CD14-positive monocyte (primary cell): Measurements from ENCODE around the gene LIMCH1. TPM values are rescaled to one million over a fixed set of nuclear protein-coding genes. Genes with fewer than 3 reads are reported as not detected.

ENCODE experiments used
- DNase-seq, 3 donors: peaks; one replicate each; pipeline ENCODE4 v3.0.0-alpha.2; 2011 to 2022
- H2AFZ ChIP-seq: 2 replicates; pipeline ENCODE4 v1.6.0; 2012; ENCODE audit warnings: mild to moderate bottlenecking, low read depth, low read length, inconsistent platforms; ENCODE audit not compliant: insufficient read depth, poor library complexity, severe bottlenecking
- H3K27ac ChIP-seq, 2 donors: 1 replicate in 1 of 2; 2 replicates in 1 of 2; pipeline ENCODE4 v1.5.1; 2012 to 2013; ENCODE audit warnings: low read length in 2 of 2, control low read depth in 1 of 2, inconsistent platforms in 1 of 2, low read depth in 1 of 2, mild to moderate bottlenecking in 1 of 2
- H3K27me3 ChIP-seq, 2 donors: one replicate each; pipeline versions ENCODE4 v1.6.0 to v1.6.1; 2011 to 2013; ENCODE audit warnings: low read length in 2 of 2; ENCODE audit not compliant: control insufficient read depth in 2 of 2, insufficient read depth in 2 of 2
- H3K36me3 ChIP-seq, 2 donors: replicated peaks in 1 of 2; 1 replicate in 1 of 2; 2 replicates in 1 of 2; pipeline versions ENCODE4 v1.5.1 to v1.6.1; 2012 to 2013; ENCODE audit warnings: low read length in 2 of 2, control low read depth in 1 of 2, inconsistent platforms in 1 of 2, mild to moderate bottlenecking in 1 of 2; ENCODE audit not compliant: insufficient read depth in 2 of 2, control insufficient read depth in 1 of 2
- H3K4me1 ChIP-seq, 2 donors: 1 replicate in 1 of 2; 2 replicates in 1 of 2; pipeline versions ENCODE4 v1.5.1 to v1.6.1; 2012 to 2013; ENCODE audit warnings: low read length in 2 of 2, control low read depth in 1 of 2, inconsistent platforms in 1 of 2, mild to moderate bottlenecking in 1 of 2, moderate library complexity in 1 of 2; ENCODE audit not compliant: insufficient read depth in 2 of 2, control insufficient read depth in 1 of 2
- H3K4me2 ChIP-seq: replicated peaks from 2 replicates; pipeline ENCODE3; 2012; ENCODE audit warnings: low read length, moderate library complexity, mild to moderate bottlenecking; ENCODE audit not compliant: poor library complexity, severe bottlenecking; ENCODE audit errors: extremely low read depth
- H3K4me3 ChIP-seq, 3 experiments: fragments of 200-600 bp in 1 of 3; sonication (generic) in 1 of 3; replicated peaks in 1 of 3; 1 replicate in 2 of 3; 2 replicates in 1 of 3; pipeline ENCODE4 v1.5.1; 2011 to 2013; ENCODE audit warnings: low read length in 3 of 3, mild to moderate bottlenecking in 3 of 3, control low read depth in 2 of 3, low read depth in 2 of 3, inconsistent platforms in 1 of 3, moderate library complexity in 1 of 3
- H3K79me2 ChIP-seq: 2 replicates; pipeline ENCODE4 v1.6.0; 2012; ENCODE audit warnings: mild to moderate bottlenecking, control low read depth, inconsistent platforms, low read length, moderate library complexity; ENCODE audit not compliant: insufficient read depth
- H3K9ac ChIP-seq: 2 replicates; pipeline ENCODE4 v1.6.0; 2017; ENCODE audit warnings: low read length, mild to moderate bottlenecking; ENCODE audit not compliant: insufficient read depth, poor library complexity, severe bottlenecking
- H3K9me3 ChIP-seq, 2 donors: replicated peaks in 1 of 2; 1 replicate in 1 of 2; 2 replicates in 1 of 2; pipeline versions ENCODE4 v1.5.1 to v1.6.1; 2012 to 2013; ENCODE audit warnings: low read length in 2 of 2, control low read depth in 1 of 2; ENCODE audit not compliant: control insufficient read depth in 1 of 2, insufficient read depth in 1 of 2
- H4K20me1 ChIP-seq: 2 replicates; pipeline ENCODE4 v1.6.0; 2012; ENCODE audit warnings: mild to moderate bottlenecking, low read length, control low read depth, moderate library complexity; ENCODE audit not compliant: insufficient read depth
- H3K27ac Mint-ChIP-seq, 7 donors: one replicate each; pipeline ENCODE4 v1.8.0; 2020; ENCODE audit warnings: mild to moderate bottlenecking in 7 of 7, mixed read lengths in 7 of 7, moderate library complexity in 6 of 7, inconsistent platforms in 2 of 7
- H3K27me3 Mint-ChIP-seq, 3 donors: one replicate each; pipeline ENCODE4 v1.8.0; 2021 to 2022; ENCODE audit warnings: low read depth in 3 of 3, mild to moderate bottlenecking in 3 of 3, mixed read lengths in 3 of 3, moderate library complexity in 3 of 3, inconsistent platforms in 1 of 3
- H3K36me3 Mint-ChIP-seq, 2 donors: one replicate each; pipeline ENCODE4 v1.8.0; 2020; ENCODE audit warnings: mixed read lengths in 2 of 2, inconsistent platforms in 1 of 2, mild to moderate bottlenecking in 1 of 2
- H3K4me1 Mint-ChIP-seq: one replicate; pipeline ENCODE4 v1.8.0; 2020; ENCODE audit warnings: mild to moderate bottlenecking, mixed read lengths
- H3K4me3 Mint-ChIP-seq, 2 donors: one replicate each; pipeline ENCODE4 v1.8.0; 2020; ENCODE audit warnings: mild to moderate bottlenecking in 2 of 2, mixed read lengths in 2 of 2, moderate library complexity in 1 of 2
- H3K9me3 Mint-ChIP-seq, 7 donors: one replicate each; pipeline ENCODE4 v1.8.0; 2020 to 2022; ENCODE audit warnings: mixed read lengths in 7 of 7, mild to moderate bottlenecking in 6 of 7, moderate library complexity in 6 of 7, inconsistent platforms in 2 of 7
- CTCF ChIP-seq: fragments of 200-600 bp; IDR thresholded peaks from one replicate; pipeline ENCODE4 v1.8.0; 2022; ENCODE audit warnings: antibody characterized with exemption, mild to moderate bottlenecking
- WGBS: methylation state at CpG from one replicate; pipeline ENCODE4 v1.1.5; 2013; ENCODE audit warnings: missing lambda C conversion rate; ENCODE audit not compliant: insufficient coverage; 5-methylcytosine and 5-hydroxymethylcytosine counted together
- intact Hi-C, 2 donors: fragments of 100-400 bp; cut with micrococcal nuclease; formaldehyde crosslinking; loops; one replicate each; pipeline versions ENCODE4 v1.15.0 to v1.15.1; 2023
- polyA plus RNA-seq, 3 donors: library from polyadenylated mRNA; depleted of rRNA in 1 of 3; unstranded in 2 of 3; stranded (reverse) in 1 of 3; fragments of 300-500 nt in 2 of 3; fragments of >200 nt in 1 of 3; fragmentation: Illumina TruSeq in 2 of 3; gene quantifications; 1 replicate in 2 of 3; 2 replicates in 1 of 3; pipeline ENCODE4 v1.2.3, GENCODE V29; 2012 to 2021

Gene LIMCH1
- polyA plus RNA-seq, 3 donors: 0.25 to 0.64 (median 0.32) TPM

GRCh38 chr4:41652971-41653370 lies 115.0 kb downstream of the LIMCH1 start:
- H3K4me3 ChIP-seq: no peak overlapping the region
- no peak for DNase-seq
- no CpG with 5 or more reads among the region's 1 CpG for WGBS
- no peak overlapping the region for H2AFZ ChIP-seq
- no peak for TF ChIP-seq CTCF
- no peaks in the 10 kb centered on the region for H3K27me3 ChIP-seq
- Mint-ChIP-seq H3K9me3 (peaks cover 0 to 2% (median 0%) of the 10 kb centered on the region in 7 donors), H3K4me1 (peaks cover 16% of the 10 kb centered on the region), H3K27me3 (peaks cover 0 to 9% (median 6%) of the 10 kb centered on the region in 3 donors), H3K27ac (no peak overlapping the region), H3K4me3 (no peak overlapping the region), H3K36me3 (no peaks in the 10 kb centered on the region)
- H3K4me1 ChIP-seq: peaks cover 13 to 18% of the 10 kb centered on the region in 2 donors
- H3K9me3 ChIP-seq: no peaks in the 10 kb centered on the region
- no peaks in the 10 kb centered on the region for H4K20me1 ChIP-seq
- intact Hi-C loops: no loop called here
- no peak overlapping the region for H3K9ac ChIP-seq
- no peak overlapping the region for H3K4me2 ChIP-seq
- H3K79me2 ChIP-seq: no peaks in the 10 kb centered on the region
- H3K27ac ChIP-seq: no peak overlapping the region
- H3K36me3 ChIP-seq: no peaks in the 10 kb centered on the region

DNA sequence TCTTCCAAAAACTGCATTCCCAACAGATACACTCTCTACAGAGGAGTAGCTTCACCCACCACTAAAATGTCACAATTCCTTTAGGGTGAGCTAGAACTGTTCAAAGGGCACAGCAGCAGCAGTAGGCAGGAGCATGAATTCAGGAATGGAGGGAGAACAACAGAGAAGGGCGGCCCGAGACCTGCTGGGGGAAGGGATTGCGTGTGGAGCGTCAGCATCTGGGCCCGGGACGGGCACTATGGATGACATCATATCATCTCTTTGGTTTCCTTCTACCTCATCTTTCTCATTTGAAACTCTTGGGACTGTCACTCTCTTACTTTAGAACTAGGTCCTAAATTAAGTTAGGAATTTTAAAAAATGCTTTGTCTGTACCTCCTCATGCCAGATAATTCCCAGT lies 115.6 kb downstream of the LIMCH1 start:
- intact Hi-C loops: no loop called here
- no peaks in the 10 kb centered on the region for H3K9me3 ChIP-seq
- no peaks in the 10 kb centered on the region for H3K36me3 ChIP-seq
- H3K4me1 ChIP-seq: peaks cover 7 to 14% of the 10 kb centered on the region in 2 donors
- no peaks in the 10 kb centered on the region for H3K36me3 Mint-ChIP-seq
- 86% methylated on average over 2 of the region's 6 CpGs for WGBS
- no peak overlapping the region for H3K4me2 ChIP-seq
- no peaks in the 10 kb centered on the region for H4K20me1 ChIP-seq
- H3K4me1 Mint-ChIP-seq: peaks cover 12% of the 10 kb centered on the region
- H3K27me3 ChIP-seq: no peaks in the 10 kb centered on the region
- H3K27me3 Mint-ChIP-seq: peaks cover 0 to 9% (median 6%) of the 10 kb centered on the region in 3 donors
- no peak for TF ChIP-seq CTCF
- no peak overlapping the region for H3K4me3 ChIP-seq
- H3K27ac ChIP-seq: no peak overlapping the region
- H3K4me3 Mint-ChIP-seq: peak overlapping the region in 1 of 2 donors; percentile 31
- H2AFZ ChIP-seq: no peak overlapping the region
- H3K79me2 ChIP-seq: no peaks in the 10 kb centered on the region
- H3K27ac Mint-ChIP-seq: no peak overlapping the region
- no peak for DNase-seq
- no peaks in the 10 kb centered on the region for H3K9me3 Mint-ChIP-seq
- no peak overlapping the region for H3K9ac ChIP-seq
